GM19467 (cell line): Measurements from ENCODE around the gene PRPF8.
A peak's percentile ranks its signal among the peaks of the same experiment; 100 is the strongest.
"Not testable (repeated sequence)": the region's sequence is repeated elsewhere in the genome, so short reads cannot be mapped to it uniquely, and the experiment has no call there.

ENCODE experiments used
- ATAC-seq: cut with Tn5 transposase; IDR thresholded peaks from one replicate; pipeline ENCODE4 v1.9.1; 2021; ENCODE audit warnings: mild to moderate bottlenecking, moderate library complexity; ENCODE audit not compliant: unreplicated experiment

PRPF8 gene

DNA sequence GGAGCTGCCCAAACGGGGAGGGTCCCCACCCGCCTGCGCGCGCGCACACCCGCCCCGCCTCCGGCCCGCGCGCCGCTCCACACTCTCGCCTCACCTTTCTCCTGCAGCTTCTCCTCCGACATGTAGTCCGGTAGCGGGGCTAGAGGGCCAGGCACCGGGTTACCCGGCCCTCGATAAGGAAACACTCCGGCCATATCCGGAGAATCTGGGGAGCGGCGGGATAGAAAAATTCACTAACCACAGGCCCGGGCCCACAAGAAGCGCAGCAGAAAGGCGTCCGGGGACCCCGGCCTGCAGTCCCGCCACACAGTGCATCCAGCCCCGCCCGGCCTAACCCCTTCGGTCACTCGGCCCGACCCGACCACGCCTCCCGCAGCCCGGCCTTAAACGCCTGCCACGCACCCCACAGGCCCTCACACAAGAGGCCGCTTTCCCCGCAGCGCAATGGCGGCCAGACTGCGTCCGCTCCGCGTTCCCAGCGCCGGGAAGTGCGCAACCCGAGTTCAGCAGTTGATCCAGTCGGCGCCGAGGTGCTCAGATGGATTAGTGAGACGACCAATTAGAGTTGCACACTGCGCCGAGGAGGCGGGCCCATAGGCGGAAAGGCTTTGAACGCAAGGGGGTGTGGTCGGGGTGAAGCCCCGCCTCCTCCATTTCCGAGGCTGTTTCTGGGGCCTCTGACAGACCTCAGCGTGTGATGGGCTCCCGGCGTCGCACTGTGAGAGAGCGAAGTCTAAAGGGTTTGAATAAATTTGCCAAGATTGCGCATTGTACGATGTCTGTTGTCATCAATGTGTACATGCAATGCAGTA lies at the start of gene PRPF8:
TSS of gene PRPF8 (minus strand) at position 490 of the 812 bp plus-strand sequence. CDS start at position 194, 296 bp downstream.
- ATAC-seq = peak; percentile 95

- ATAC-seq = no peak
These were observed 49.1 kb upstream of the PRPF8 start for GRCh38 chr17:1733759-1734158.

DNA sequence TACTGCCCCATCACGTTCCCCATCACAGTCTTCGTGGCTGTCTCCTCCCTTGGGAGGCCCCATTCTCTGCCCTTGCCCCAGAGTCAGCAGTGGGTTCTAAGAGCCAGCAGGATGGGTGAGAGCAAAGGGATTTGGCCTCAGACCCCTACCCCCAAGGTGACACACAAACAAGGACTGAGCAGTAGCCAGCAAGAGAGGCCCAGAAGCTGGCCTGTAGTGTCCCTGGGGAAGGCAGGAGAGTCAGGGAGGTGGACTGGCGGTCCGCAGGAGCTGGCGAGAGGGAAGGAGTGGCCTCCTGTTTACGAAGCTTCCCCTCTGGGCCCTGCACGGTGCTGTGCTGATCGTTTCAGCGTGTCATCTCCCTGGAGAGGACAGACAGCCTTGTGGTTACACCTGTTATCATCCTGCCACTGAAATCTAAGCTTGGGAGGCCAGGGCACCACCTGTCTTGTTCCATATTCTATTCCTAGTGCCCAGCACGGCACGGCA lies 48.2 kb upstream of the PRPF8 start:
- no peak for ATAC-seq

- no peak for ATAC-seq
These were observed 47.7 kb upstream of the PRPF8 start for GRCh38 chr17:1732241-1732832.

DNA sequence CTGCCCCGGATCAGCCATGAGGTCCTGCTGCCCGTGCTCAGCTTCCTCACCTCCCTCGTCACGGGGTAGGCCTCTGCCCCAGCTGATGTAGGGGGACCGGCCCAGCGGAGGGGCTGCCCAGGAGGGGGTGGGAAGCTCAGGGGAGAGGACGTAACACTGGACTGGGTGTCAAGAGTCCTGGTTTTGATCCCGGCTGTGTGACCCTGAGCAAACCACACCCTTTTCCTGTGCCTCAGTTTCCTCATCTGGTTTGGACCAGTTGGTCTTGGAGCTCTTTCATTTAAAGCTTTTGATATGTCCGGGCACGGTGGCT lies 46.5 kb upstream of the PRPF8 start:
- ATAC-seq = no peak

- no peak for ATAC-seq
These were observed 45.9 kb upstream of the PRPF8 start for GRCh38 chr17:1730326-1731193.

DNA sequence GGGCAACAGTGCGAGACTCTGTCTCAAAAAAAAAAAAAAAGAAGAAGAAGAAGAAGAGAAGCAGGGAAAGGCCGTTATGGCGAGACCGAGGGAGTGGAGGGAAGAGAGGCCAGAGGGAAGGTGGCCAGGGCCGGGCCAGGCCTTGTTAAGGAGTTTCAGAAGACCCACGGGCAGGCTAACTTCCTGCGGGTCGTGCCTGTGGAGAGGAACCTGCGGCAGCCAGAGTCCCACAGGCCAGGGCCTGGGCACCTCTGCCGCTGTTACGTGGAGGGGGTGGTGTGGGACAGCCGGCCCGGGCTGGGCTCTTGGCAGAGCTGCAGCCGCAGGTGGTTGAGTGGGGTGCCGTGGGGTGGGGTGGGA lies 45.3 kb upstream of the PRPF8 start:
- no peak for ATAC-seq

GRCh38 chr17:1727876-1728630 lies 43.4 kb upstream of the PRPF8 start:
- no peak for ATAC-seq

- no peak for ATAC-seq
These were observed 42.7 kb upstream of the PRPF8 start for GRCh38 chr17:1727258-1727789.

DNA sequence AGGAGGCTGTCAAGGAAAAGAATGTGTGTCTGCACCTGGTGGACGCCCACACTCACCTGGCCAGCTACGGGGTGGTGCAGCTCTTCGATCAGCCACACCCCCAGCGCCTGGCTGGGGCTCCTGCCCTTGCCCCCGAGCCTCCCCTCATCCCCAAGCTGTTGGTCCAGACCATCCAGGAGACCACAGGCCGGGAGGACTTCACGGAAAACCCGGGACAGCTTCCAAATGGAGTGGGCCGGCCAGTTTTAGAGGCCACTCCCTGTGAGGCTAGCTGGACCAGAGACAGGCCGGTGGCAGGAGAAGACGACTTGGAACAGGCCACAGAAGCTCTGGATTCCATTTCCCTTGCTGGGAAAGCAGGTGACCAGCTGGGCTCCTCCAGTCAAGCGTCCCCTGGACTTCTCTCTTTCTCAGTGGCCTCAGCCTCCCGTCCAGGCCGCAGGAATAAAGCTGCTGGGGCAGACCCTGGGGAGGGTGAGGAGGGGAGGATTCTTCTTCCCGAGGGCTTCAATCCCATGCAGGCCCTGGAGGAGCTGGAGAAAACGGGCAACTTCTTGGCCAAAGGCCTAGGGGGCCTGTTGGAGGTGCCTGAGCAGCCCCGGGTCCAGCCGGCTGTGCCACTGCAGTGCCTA lies 42.1 kb upstream of the PRPF8 start:
- ATAC-seq = no peak

DNA sequence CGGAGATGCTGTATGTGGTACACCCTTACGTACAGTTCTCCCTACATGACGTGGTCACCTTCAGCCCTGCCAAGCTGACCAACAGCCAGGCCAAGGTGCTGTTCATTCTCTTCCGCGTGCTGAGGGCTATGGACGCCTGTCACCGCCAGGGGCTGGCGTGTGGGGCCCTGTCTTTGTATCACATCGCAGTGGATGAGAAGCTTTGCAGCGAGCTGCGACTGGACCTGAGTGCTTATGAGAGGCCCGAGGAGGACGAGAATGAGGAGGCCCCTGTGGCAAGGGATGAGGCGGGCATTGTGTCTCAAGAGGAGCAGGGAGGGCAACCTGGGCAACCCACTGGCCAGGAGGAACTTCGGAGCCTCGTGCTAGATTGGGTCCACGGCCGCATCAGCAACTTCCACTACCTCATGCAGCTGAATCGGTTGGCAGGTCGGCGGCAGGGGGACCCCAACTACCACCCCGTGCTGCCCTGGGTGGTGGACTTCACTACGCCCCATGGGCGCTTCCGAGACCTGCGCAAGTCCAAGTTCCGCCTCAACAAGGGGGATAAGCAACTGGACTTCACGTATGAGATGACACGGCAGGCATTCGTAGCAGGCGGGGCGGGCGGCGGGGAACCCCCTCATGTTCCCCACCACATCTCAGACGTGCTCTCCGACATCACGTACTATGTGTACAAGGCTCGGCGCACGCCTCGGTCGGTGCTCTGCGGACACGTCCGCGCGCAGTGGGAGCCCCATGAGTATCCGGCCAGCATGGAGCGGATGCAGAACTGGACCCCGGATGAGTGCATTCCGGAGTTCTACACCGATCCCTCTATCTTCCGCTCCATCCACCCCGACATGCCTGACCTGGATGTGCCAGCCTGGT lies 41.2 kb upstream of the PRPF8 start:
- no peak for ATAC-seq

DNA sequence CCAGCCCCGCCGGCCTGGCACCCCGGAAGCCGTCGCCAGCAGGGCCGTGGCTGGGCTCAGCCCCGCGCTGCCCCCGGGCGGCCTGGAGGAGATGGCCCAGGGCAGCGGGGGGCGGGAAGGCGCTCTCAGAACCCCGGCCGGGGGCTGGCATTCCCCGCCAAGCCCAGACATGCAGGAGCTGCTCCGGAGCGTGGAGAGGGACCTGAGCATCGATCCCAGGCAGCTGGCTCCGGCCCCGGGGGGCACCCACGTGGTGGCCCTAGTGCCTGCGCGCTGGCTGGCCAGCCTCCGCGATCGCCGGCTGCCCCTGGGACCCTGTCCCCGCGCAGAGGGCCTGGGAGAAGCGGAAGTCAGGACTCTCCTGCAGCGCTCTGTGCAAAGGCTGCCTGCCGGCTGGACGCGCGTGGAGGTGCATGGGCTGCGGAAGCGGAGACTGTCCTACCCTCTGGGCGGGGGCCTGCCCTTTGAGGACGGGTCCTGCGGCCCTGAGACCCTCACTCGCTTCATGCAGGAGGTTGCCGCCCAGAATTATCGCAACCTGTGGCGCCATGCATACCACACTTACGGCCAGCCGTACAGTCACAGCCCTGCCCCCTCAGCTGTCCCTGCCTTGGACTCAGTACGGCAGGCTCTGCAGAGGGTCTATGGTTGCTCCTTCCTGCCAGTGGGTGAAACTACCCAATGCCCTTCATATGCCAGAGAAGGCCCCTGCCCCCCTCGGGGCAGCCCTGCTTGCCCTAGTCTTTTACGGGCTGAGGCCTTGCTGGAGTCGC lies 40.4 kb upstream of the PRPF8 start:
- ATAC-seq = peak; percentile 27

GRCh38 chr17:1724351-1724868 lies 39.7 kb upstream of the PRPF8 start, which contains the start of gene WDR81:
Gene WDR81 (plus strand): TSS chr17:1724704. CDS start chr17:1724960, 256 bp downstream.
- ATAC-seq = peak; percentile 53

- not testable (repeated sequence) for ATAC-seq
These were observed 37.4 kb upstream of the PRPF8 start for GRCh38 chr17:1722022-1722421.

GRCh38 chr17:1720856-1721386 lies 36.3 kb upstream of the PRPF8 start:
- no peak for ATAC-seq

DNA sequence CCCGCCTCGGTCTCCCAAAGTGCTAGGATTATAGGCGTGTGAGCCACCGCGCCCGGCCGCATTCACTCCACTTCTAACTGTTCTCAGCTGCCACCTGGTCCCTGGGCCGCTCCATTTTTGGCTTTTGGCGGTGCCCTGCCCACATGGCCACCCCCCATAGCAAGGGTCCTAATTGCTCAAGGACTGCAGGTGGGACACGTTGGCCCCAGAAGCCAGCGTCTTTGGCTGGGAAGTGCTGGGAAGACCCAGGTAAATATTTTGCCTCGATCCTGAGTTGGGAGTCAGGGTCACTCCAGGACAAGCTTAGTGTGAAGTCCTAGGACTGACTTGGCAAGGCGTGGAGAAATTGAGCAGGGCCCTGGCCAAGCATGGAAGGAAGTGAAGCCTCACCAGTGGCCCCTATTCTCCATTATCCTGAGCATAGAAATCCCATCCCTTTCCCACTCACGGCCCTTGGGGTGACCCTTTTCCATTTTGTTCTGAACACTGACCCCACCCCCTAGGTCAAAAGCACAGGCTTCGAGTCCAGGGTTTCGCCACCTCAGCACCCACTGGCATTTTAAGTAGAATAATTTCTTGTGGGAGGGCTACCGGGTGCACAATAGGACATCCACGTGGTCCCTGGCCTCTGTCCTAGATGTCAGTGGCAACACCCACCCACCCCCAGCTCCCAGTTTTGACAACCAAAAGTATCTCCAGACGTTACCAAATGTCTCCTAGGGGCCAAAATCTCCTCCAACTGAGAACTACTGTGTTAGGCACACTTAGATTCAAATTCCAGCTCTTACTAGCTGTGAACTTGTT lies 33.9 kb upstream of the PRPF8 start:
- ATAC-seq = no peak
